HCT116 (cell line): ENCODE measurements around the gene AP5Z1. TPM values are rescaled to one million over a fixed set of nuclear protein-coding genes. Genes with fewer than 3 reads are reported as not detected.

Source experiments
- ATAC-seq: fragments of 200-7000 bp; cut with Tn5 transposase; 2 replicates; pipeline ENCODE4 v1.9.1; 2020; ENCODE audit warnings: mild to moderate bottlenecking, moderate library complexity
- BruUV-seq: library from RNA; stranded (reverse); fragments of 400-500 nt; replicated peaks from 2 replicates; lab custom pipeline; 2021; lab: Mats Ljungman, UMichigan
- CTCF ChIA-PET: fragments of 300-600 bp; sonication (Branson Sonifier 250); formaldehyde crosslinking; loops from one replicate; lab custom pipeline; 2021; ENCODE audit warnings: antibody characterized with exemption; lab: Charles Lee
- POLR2A ChIA-PET: fragments of 300-600, 350-600 bp; sonication (Branson Sonifier 250); formaldehyde crosslinking; loops from one replicate; lab custom pipeline; 2021; ENCODE audit warnings: antibody characterized with exemption; lab: Charles Lee
- RAD21 ChIA-PET, 2 experiments: fragments of 300-600 bp; sonication (Branson Sonifier 250); formaldehyde crosslinking; loops; one replicate each; lab custom pipeline; 2023; ENCODE audit warnings: low total read pairs in 2 of 2; ENCODE audit not compliant: uncharacterized antibody in 2 of 2, unreplicated experiment in 2 of 2, low non-redundant PET in 1 of 2; lab: Charles Lee
- DNase-seq: peaks from one replicate; pipeline ENCODE4 v3.0.0-alpha.2; 2010; ENCODE audit warnings: low read depth, low spot score
- H2AFZ ChIP-seq: fragments of 200-600 bp; shearing (Covaris generic), sonication (generic); 2 replicates; pipeline ENCODE4 v1.6.1; 2017; ENCODE audit warnings: low read depth, mixed run types, mixed read lengths, antibody characterized with exemption, low read length; ENCODE audit not compliant: poor library complexity, severe bottlenecking
- H3K27ac ChIP-seq: 2 replicates; pipeline ENCODE4 v1.5.1; 2012; ENCODE audit warnings: low read depth, low read length
- H3K27me3 ChIP-seq: fragments of 200-600 bp; sonication (generic); 2 replicates; pipeline ENCODE4 v1.6.1; 2016; ENCODE audit warnings: mixed run types, low read length, mixed read lengths; ENCODE audit not compliant: insufficient read depth
- H3K36me3 ChIP-seq, 2 experiments: fragments of 200-500 bp in 1 of 2; fragments of 200-600 bp in 1 of 2; sonication (Bioruptor generic) in 1 of 2; sonication (generic) in 1 of 2; 2 replicates each; pipeline versions ENCODE4 v1.5.1 to v1.6.1; 2014 to 2016; ENCODE audit warnings: low read length in 2 of 2, inconsistent platforms in 1 of 2, mixed read lengths in 1 of 2, mixed run types in 1 of 2; ENCODE audit not compliant: insufficient read depth in 2 of 2, control insufficient read depth in 1 of 2
- H3K4me1 ChIP-seq, 2 experiments: fragments of 200-600 bp in 1 of 2; sonication (generic) in 1 of 2; 2 replicates each; pipeline versions ENCODE4 v1.5.1 to v1.6.1; 2012 to 2017; ENCODE audit warnings: low read length in 2 of 2, inconsistent platforms in 1 of 2, mild to moderate bottlenecking in 1 of 2, mixed read lengths in 1 of 2, mixed run types in 1 of 2, moderate library complexity in 1 of 2; ENCODE audit not compliant: insufficient read depth in 2 of 2, control insufficient read depth in 1 of 2
- H3K4me2 ChIP-seq: fragments of 200-600 bp; sonication (generic); 2 replicates; pipeline ENCODE4 v1.6.1; 2017; ENCODE audit warnings: mixed run types, low read length, mixed read lengths
- H3K4me3 ChIP-seq, 2 experiments: fragments of 200-600 bp in 1 of 2; sonication (generic) in 1 of 2; replicated peaks in 1 of 2; 2 replicates each; pipeline ENCODE4 v1.5.1; 2011 to 2016; ENCODE audit warnings: low read length in 2 of 2, control low read depth in 1 of 2, low read depth in 1 of 2, mild to moderate bottlenecking in 1 of 2, mixed read lengths in 1 of 2, mixed run types in 1 of 2
- H3K79me2 ChIP-seq: fragments of 200-600 bp; sonication (generic); 2 replicates; pipeline ENCODE4 v1.6.1; 2017; ENCODE audit warnings: mild to moderate bottlenecking, mixed run types, low read length, moderate library complexity, mixed read lengths; ENCODE audit not compliant: insufficient read depth
- H3K9ac ChIP-seq: fragments of 200-600 bp; sonication (generic); 2 replicates; pipeline ENCODE4 v1.6.1; 2016; ENCODE audit warnings: low read length, mixed read lengths
- H3K9me2 ChIP-seq: fragments of 200-600 bp; sonication (generic), shearing (Covaris generic); 2 replicates; pipeline ENCODE4 v1.6.1; 2017; ENCODE audit warnings: mixed run types, mild to moderate bottlenecking, moderate library complexity; ENCODE audit not compliant: insufficient read depth
- H3K9me3 ChIP-seq, 2 experiments: fragments of 200-500 bp in 1 of 2; fragments of 200-600 bp in 1 of 2; sonication (Bioruptor generic) in 1 of 2; sonication (generic) in 1 of 2; 2 replicates each; pipeline ENCODE4 v1.6.1; 2014 to 2017; ENCODE audit warnings: low read length in 2 of 2, mixed read lengths in 2 of 2, inconsistent platforms in 1 of 2, low read depth in 1 of 2, mild to moderate bottlenecking in 1 of 2, mixed run types in 1 of 2, moderate library complexity in 1 of 2; ENCODE audit not compliant: control insufficient read depth in 1 of 2, insufficient read depth in 1 of 2
- H4K20me1 ChIP-seq: fragments of 200-600 bp; sonication (generic), shearing (Covaris generic); 2 replicates; pipeline ENCODE4 v1.6.1; 2017; ENCODE audit warnings: mixed run types, mild to moderate bottlenecking, moderate library complexity; ENCODE audit not compliant: insufficient read depth
- CEBPB ChIP-seq: IDR thresholded peaks from 2 replicates; pipeline ENCODE4 v1.6.1; 2012; ENCODE audit warnings: low read depth
- CTCF ChIP-seq, 3 experiments: fragments of 200-600 bp in 1 of 3; sonication (generic) in 1 of 3; IDR thresholded peaks in 2 of 3; conservative IDR thresholded peaks in 1 of 3; 2 replicates each; pipeline ENCODE4 v1.5.1; 2012 to 2017; ENCODE audit warnings: low read depth in 2 of 3, low read length in 2 of 3, antibody characterized with exemption in 1 of 3, borderline replicate concordance in 1 of 3, control low read depth in 1 of 3, mild to moderate bottlenecking in 1 of 3, mixed read lengths in 1 of 3, mixed run types in 1 of 3, moderate library complexity in 1 of 3; ENCODE audit not compliant: insufficient read depth in 1 of 3
- EGR1 ChIP-seq: IDR thresholded peaks from 2 replicates; pipeline ENCODE4 v1.6.1; 2012; ENCODE audit warnings: low read depth
- ELF1 ChIP-seq: IDR thresholded peaks from 2 replicates; pipeline ENCODE4 v1.6.1; 2012; ENCODE audit warnings: low read depth, borderline replicate concordance
- EZH2 ChIP-seq: fragments of 200-600 bp; sonication (generic); IDR thresholded peaks from 2 replicates; pipeline ENCODE4 v1.6.1; 2017; ENCODE audit warnings: antibody characterized with exemption, mixed run types
- EZH2phosphoT487 ChIP-seq: fragments of 200-600 bp; IDR thresholded peaks from 2 replicates; pipeline ENCODE4 v1.6.1; 2018; ENCODE audit warnings: antibody characterized with exemption, borderline replicate concordance
- JUND ChIP-seq: IDR thresholded peaks from 2 replicates; pipeline ENCODE4 v1.6.1; 2012
- POLR2A ChIP-seq: IDR thresholded peaks from 2 replicates; pipeline ENCODE4 v1.7.0; 2011; ENCODE audit warnings: borderline replicate concordance; ENCODE audit not compliant: insufficient read depth, insufficient read length; ENCODE audit errors: extremely low read depth
- RAD21 ChIP-seq: IDR thresholded peaks from 2 replicates; pipeline ENCODE4 v1.6.1; 2012; ENCODE audit warnings: low read depth, mild to moderate bottlenecking
- SIN3A ChIP-seq: IDR thresholded peaks from 2 replicates; pipeline ENCODE4 v1.6.1; 2012; ENCODE audit warnings: low read depth
- SP1 ChIP-seq: IDR thresholded peaks from 2 replicates; pipeline ENCODE4 v1.6.1; 2012; ENCODE audit warnings: low read depth
- SRF ChIP-seq: IDR thresholded peaks from 2 replicates; pipeline ENCODE4 v1.6.1; 2012; ENCODE audit warnings: low read depth
- ZBTB33 ChIP-seq: IDR thresholded peaks from 2 replicates; pipeline ENCODE4 v1.6.1; 2011; ENCODE audit warnings: mild to moderate bottlenecking, low read length, moderate library complexity; ENCODE audit not compliant: insufficient replicate concordance; ENCODE audit errors: extremely low read depth
- ZFX ChIP-seq: fragments of 450-650 bp; IDR thresholded peaks from 2 replicates; pipeline ENCODE4 v1.6.1; 2017
- ZNF274 ChIP-seq: fragments of 200-500 bp; sonication (Bioruptor generic); IDR thresholded peaks from 2 replicates; pipeline ENCODE4 v1.6.1; 2014; ENCODE audit warnings: mild to moderate bottlenecking, low read depth, low read length, inconsistent platforms
- intact Hi-C: fragments of 100-400 bp; cut with micrococcal nuclease; formaldehyde crosslinking; loops from 2 replicates; pipeline ENCODE4 v1.10.0; 2022
- total RNA-seq: library from RNA; stranded (reverse); gene quantifications from one replicate; pipeline ENCODE4 v1.2.1, GENCODE V29; 2021; ENCODE audit not compliant: unreplicated experiment
- TF ChIP-seq, protein P1 (sequence below): IDR thresholded peaks from 2 replicates; pipeline ENCODE4 v1.6.1; 2012
- TF ChIP-seq, protein P2 (sequence below): IDR thresholded peaks from 2 replicates; pipeline ENCODE4 v1.6.1; 2012

The AP5Z1 gene
- total RNA-seq, 1 experiment from 2014 or later = 23.2 TPM

GRCh38 chr7:4819560-4820404 is 44.4 kb downstream of the AP5Z1 start:
- ATAC-seq (no peak), DNase-seq (no peak)
- Histone ChIP-seq H3K9me2 (no peaks in the 10 kb centered on the region), H3K36me3 (no peaks in the 10 kb centered on the region), H4K20me1 (no peaks in the 10 kb centered on the region), H3K79me2 (no peaks in the 10 kb centered on the region), H3K27me3 (no peaks in the 10 kb centered on the region), H3K4me3 (no peak overlapping the region), H3K4me1 (no peaks in the 10 kb centered on the region), H3K4me2 (no peak overlapping the region), H3K27ac (no peak overlapping the region), H3K9ac (no peak overlapping the region), H3K9me3 (no peaks in the 10 kb centered on the region), H2AFZ (no peak overlapping the region)
- ChIA-PET POLR2A (no interaction called here), CTCF (no interaction called here), RAD21 (no interaction called here)
- intact Hi-C loops = no loop called here
- TF ChIP-seq JUND (no peak), ELF1 (no peak), ZNF274 (no peak), CEBPB (no peak), SP1 (no peak), ZFX (no peak), CTCF (IDR thresholded peaks at IDR 0.05 in 2 of 3, conservative IDR thresholded peaks at IDR 0.05 in 1 of 3; ENCODE audit: borderline replicate concordance in 1 of 3, insufficient read depth in 1 of 3, low read depth in 2 of 3, low read length in 2 of 3) (no peak), EZH2 (no peak), RAD21 (no peak), EGR1 (no peak), EZH2phosphoT487 (no peak), SIN3A (no peak), POLR2A (no peak), ZBTB33 (no peak), SRF (no peak)
- TF ChIP-seq, protein P1, sequence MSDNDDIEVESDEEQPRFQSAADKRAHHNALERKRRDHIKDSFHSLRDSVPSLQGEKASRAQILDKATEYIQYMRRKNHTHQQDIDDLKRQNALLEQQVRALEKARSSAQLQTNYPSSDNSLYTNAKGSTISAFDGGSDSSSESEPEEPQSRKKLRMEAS = no peak
- TF ChIP-seq, protein P2, sequence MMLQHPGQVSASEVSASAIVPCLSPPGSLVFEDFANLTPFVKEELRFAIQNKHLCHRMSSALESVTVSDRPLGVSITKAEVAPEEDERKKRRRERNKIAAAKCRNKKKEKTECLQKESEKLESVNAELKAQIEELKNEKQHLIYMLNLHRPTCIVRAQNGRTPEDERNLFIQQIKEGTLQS = no peak
- BruUV-seq = no TSS peak
